ENCODE results near the gene HIRA. TPM values are rescaled to one million over a fixed set of nuclear protein-coding genes. Genes with fewer than 3 reads are reported as not detected.
"Not testable (repeated sequence)": the region's sequence is repeated elsewhere in the genome, so short reads cannot be mapped to it uniquely, and the experiment has no call there.

Gene HIRA
- total RNA-seq, 1 donor from 2014 or later: 7.3 TPM

DNA sequence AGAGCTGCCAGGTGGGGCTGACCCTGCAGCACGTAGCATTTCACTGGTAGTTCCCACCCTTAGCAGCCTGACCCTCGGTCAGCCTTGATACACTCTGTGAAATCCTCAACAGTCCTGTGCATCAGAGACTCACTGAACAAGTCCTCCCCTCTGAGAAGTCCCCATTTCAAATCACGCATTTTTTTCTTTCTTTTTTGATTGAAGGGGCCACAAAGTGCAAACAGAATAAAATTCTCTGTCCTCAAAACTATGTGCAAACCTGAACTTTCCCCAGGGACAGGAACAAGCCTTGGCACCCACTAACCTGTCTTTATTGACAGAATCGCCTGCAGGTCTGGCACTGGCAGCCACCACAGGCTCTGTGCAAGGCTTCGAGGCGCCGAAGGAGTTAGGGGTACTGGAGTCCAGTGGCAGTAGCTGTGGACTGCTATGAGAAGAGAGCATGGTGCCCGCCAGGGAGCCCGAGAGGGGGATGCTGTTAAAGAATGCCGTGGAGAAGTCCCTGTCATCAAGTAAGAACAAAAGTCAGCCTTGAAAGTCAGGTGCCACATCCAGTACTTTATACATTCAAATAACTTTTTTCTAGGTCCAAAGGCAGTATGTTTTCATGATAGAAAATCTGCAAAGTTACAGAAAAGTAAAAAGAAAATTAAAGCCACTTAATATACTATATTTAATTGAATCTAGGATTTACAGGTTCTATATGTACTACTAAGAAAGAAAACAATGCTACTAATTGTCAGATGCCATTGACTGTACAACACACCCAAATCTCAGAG is 53.8 kb downstream of the HIRA start:
- H3K9me3 ChIP-seq (ENCODE audit: control insufficient read depth in 3 of 3, low read length in 3 of 3): no peaks in the 10 kb centered on the region
- H3K36me3 ChIP-seq (ENCODE audit: control insufficient read depth in 3 of 3, insufficient read depth in 3 of 3, low read length in 3 of 3): peaks cover 50 to 56% (median 53%) of the 10 kb centered on the region in 3 donors
- no peak overlapping the region for H3K9ac ChIP-seq (ENCODE audit: low read depth in 1 of 3, low read length in 3 of 3)
- H3K27me3 ChIP-seq (ENCODE audit: control insufficient read depth in 3 of 3, insufficient read depth in 3 of 3, low read length in 3 of 3): no peaks in the 10 kb centered on the region
- H3K27ac ChIP-seq (ENCODE audit: low read depth, low read length): no peak overlapping the region
- H3K4me3 ChIP-seq (ENCODE audit: low read length in 3 of 3): no peak overlapping the region
- no peaks in the 10 kb centered on the region for H3K4me1 ChIP-seq (ENCODE audit: control insufficient read depth in 3 of 3, insufficient read depth in 3 of 3, low read length in 3 of 3)

DNA sequence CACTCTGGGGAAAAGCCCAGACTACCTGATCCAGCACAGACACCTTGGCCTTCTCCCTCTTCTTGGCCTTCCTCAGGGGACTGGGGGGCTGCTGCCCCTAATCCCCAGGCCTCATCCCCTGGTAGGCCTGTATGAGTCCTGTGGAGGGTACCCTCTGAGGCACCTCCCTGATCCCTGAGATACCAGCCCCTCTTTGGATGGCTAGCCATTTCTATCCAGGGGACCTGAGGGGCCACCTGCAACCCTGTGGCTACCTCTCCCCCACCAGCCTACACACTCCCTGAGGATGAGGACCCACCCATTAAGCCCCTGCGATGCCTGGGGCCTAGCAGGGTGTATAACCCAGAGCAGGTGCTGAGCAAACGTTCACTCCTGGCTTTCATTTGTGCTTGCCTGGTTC is 54.6 kb downstream of the HIRA start:
- no peaks in the 10 kb centered on the region for H3K4me1 ChIP-seq (ENCODE audit: control insufficient read depth in 3 of 3, insufficient read depth in 3 of 3, low read length in 3 of 3)
- no peaks in the 10 kb centered on the region for H3K27me3 ChIP-seq (ENCODE audit: control insufficient read depth in 3 of 3, insufficient read depth in 3 of 3, low read length in 3 of 3)
- no peaks in the 10 kb centered on the region for H3K9me3 ChIP-seq (ENCODE audit: control insufficient read depth in 3 of 3, low read length in 3 of 3)
- no peak overlapping the region for H3K9ac ChIP-seq (ENCODE audit: low read depth in 1 of 3, low read length in 3 of 3)
- no peak overlapping the region for H3K4me3 ChIP-seq (ENCODE audit: low read length in 3 of 3)
- peaks cover 45 to 48% (median 45%) of the 10 kb centered on the region in 3 donors for H3K36me3 ChIP-seq (ENCODE audit: control insufficient read depth in 3 of 3, insufficient read depth in 3 of 3, low read length in 3 of 3)
- H3K27ac ChIP-seq (ENCODE audit: low read depth, low read length): no peak overlapping the region

DNA sequence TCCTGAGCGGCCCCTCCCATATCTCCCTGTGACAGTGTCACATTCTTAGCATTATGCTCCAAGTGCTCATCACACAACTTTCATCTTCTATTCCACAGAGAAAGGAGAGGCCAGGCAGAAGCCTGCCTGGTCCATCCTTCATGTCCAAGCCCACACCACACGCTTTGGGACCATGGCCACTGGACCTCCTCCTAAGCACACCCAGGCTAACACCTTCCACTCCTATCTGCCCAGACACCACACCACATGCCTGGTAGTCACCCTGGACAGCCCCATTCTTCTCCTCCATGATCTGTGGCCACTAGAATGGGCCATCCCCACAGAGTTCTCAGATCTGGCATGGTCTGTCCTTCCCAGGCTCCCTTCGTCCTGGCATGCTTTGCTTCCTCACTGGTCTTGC is 55.3 kb downstream of the HIRA start:
- Histone ChIP-seq H3K27me3 (ENCODE audit: control insufficient read depth in 3 of 3, insufficient read depth in 3 of 3, low read length in 3 of 3) (no peaks in the 10 kb centered on the region), H3K27ac (ENCODE audit: low read depth, low read length) (no peak overlapping the region), H3K4me1 (ENCODE audit: control insufficient read depth in 3 of 3, insufficient read depth in 3 of 3, low read length in 3 of 3) (no peaks in the 10 kb centered on the region), H3K9me3 (ENCODE audit: control insufficient read depth in 3 of 3, low read length in 3 of 3) (no peaks in the 10 kb centered on the region), H3K4me3 (ENCODE audit: low read length in 3 of 3) (no peak overlapping the region), H3K9ac (ENCODE audit: low read depth in 1 of 3, low read length in 3 of 3) (no peak overlapping the region), H3K36me3 (ENCODE audit: control insufficient read depth in 3 of 3, insufficient read depth in 3 of 3, low read length in 3 of 3) (peaks cover 45 to 50% (median 50%) of the 10 kb centered on the region in 3 donors)

DNA sequence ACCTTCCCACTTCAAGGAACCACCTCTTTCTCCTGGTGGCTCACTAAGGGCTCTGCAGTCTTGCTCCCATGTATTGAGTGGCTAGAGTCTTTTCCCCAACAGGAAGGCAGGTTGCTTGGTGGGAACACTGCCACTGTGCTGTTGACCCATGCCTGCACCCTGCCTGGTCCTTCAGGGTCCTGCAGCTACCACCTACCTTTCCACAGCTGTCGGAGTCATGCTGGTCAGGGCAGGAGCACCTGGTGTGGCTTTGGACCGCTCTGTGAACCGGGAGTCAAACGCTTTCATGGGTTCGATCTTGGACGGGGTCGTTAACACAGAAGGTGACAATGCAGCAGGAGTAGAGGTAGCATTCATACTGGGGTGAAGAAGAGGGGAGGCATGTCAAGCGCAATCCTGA is 56.1 kb downstream of the HIRA start:
- H3K9ac ChIP-seq (ENCODE audit: low read depth in 1 of 3, low read length in 3 of 3): no peak overlapping the region
- H3K9me3 ChIP-seq (ENCODE audit: control insufficient read depth in 3 of 3, low read length in 3 of 3): no peaks in the 10 kb centered on the region
- H3K27ac ChIP-seq (ENCODE audit: low read depth, low read length): no peak overlapping the region
- no peak overlapping the region for H3K4me3 ChIP-seq (ENCODE audit: low read length in 3 of 3)
- no peaks in the 10 kb centered on the region for H3K27me3 ChIP-seq (ENCODE audit: control insufficient read depth in 3 of 3, insufficient read depth in 3 of 3, low read length in 3 of 3)
- peaks cover 45 to 57% (median 53%) of the 10 kb centered on the region in 3 donors for H3K36me3 ChIP-seq (ENCODE audit: control insufficient read depth in 3 of 3, insufficient read depth in 3 of 3, low read length in 3 of 3)
- H3K4me1 ChIP-seq (ENCODE audit: control insufficient read depth in 3 of 3, insufficient read depth in 3 of 3, low read length in 3 of 3): no peaks in the 10 kb centered on the region

DNA sequence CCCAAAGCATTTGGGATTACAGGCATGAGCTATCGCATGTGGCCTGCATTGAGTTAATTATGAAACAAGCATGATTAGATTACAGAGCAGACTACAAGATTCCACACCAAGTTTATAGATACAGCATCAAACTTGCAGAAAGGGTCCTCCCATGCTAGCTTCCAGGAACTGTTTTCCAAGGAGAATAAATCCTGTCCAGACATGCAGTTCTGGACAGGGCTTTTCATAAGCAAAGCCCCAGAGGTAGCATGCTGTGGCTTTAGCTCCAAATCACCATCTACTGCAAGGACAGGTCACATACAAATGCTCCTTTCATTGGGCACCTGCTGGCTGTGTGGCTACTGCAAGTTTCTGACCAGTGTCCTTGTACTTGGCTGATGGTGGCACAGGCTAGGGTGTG is 57.1 kb downstream of the HIRA start:
- Histone ChIP-seq H3K4me1 (ENCODE audit: control insufficient read depth in 3 of 3, insufficient read depth in 3 of 3, low read length in 3 of 3) (no peaks in the 10 kb centered on the region), H3K4me3 (ENCODE audit: low read length in 3 of 3) (no peak overlapping the region), H3K27ac (ENCODE audit: low read depth, low read length) (no peak overlapping the region), H3K9ac (ENCODE audit: low read depth in 1 of 3, low read length in 3 of 3) (no peak overlapping the region), H3K9me3 (ENCODE audit: control insufficient read depth in 3 of 3, low read length in 3 of 3) (no peaks in the 10 kb centered on the region), H3K27me3 (ENCODE audit: control insufficient read depth in 3 of 3, insufficient read depth in 3 of 3, low read length in 3 of 3) (no peaks in the 10 kb centered on the region), H3K36me3 (ENCODE audit: control insufficient read depth in 3 of 3, insufficient read depth in 3 of 3, low read length in 3 of 3) (peaks cover 48 to 58% (median 57%) of the 10 kb centered on the region in 3 donors)

DNA sequence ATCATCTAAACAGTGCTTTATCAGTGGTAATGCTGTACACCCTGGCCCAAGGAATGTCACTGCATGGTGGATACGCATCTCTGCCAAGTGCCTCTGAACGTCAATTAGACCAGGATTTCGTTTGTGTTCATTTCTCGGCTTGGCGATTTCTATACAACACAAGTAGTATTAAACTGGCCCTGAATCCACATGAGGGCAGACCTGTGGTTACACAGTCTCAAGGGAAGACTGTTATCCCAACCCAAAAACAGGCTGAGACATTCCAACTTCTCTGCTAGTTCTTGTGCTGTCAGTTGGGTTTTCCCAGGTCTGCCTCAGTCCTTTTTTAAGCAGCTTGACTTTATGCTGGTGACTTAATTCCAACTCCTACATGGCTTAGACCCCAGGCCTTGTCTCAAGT is 58.1 kb downstream of the HIRA start:
- Histone ChIP-seq H3K4me3 (ENCODE audit: low read length in 3 of 3) (no peak overlapping the region), H3K27me3 (ENCODE audit: control insufficient read depth in 3 of 3, insufficient read depth in 3 of 3, low read length in 3 of 3) (no peaks in the 10 kb centered on the region), H3K9me3 (ENCODE audit: control insufficient read depth in 3 of 3, low read length in 3 of 3) (no peaks in the 10 kb centered on the region), H3K36me3 (ENCODE audit: control insufficient read depth in 3 of 3, insufficient read depth in 3 of 3, low read length in 3 of 3) (peaks cover 56 to 66% (median 65%) of the 10 kb centered on the region in 3 donors), H3K4me1 (ENCODE audit: control insufficient read depth in 3 of 3, insufficient read depth in 3 of 3, low read length in 3 of 3) (no peaks in the 10 kb centered on the region), H3K9ac (ENCODE audit: low read depth in 1 of 3, low read length in 3 of 3) (no peak overlapping the region), H3K27ac (ENCODE audit: low read depth, low read length) (no peak overlapping the region)

DNA sequence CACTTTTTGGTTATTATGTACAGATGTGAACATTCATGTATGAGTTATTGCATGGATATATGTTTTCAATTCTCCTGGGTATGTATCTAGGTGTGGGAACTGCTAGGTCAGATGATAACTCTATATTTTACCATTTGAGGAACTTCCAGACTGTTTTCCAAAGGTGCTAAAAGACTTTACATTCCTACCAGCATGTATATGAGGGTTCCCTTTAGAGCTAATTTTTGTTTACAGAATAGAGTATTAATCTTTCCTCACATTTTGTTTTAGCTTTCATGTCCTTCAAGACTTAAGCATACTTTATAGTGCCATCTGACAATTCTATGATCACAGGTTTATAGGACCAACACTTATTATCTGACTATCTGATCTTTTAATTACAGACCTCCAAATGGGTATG is 59.6 kb downstream of the HIRA start:
- Histone ChIP-seq H3K4me1 (ENCODE audit: control insufficient read depth in 3 of 3, insufficient read depth in 3 of 3, low read length in 3 of 3) (no peaks in the 10 kb centered on the region), H3K36me3 (ENCODE audit: control insufficient read depth in 3 of 3, insufficient read depth in 3 of 3, low read length in 3 of 3) (peaks cover 50 to 60% (median 54%) of the 10 kb centered on the region in 3 donors), H3K4me3 (ENCODE audit: low read length in 3 of 3) (no peak overlapping the region), H3K9ac (ENCODE audit: low read depth in 1 of 3, low read length in 3 of 3) (no peak overlapping the region), H3K27ac (ENCODE audit: low read depth, low read length) (no peak overlapping the region), H3K27me3 (ENCODE audit: control insufficient read depth in 3 of 3, insufficient read depth in 3 of 3, low read length in 3 of 3) (no peaks in the 10 kb centered on the region), H3K9me3 (ENCODE audit: control insufficient read depth in 3 of 3, low read length in 3 of 3) (no peaks in the 10 kb centered on the region)

DNA sequence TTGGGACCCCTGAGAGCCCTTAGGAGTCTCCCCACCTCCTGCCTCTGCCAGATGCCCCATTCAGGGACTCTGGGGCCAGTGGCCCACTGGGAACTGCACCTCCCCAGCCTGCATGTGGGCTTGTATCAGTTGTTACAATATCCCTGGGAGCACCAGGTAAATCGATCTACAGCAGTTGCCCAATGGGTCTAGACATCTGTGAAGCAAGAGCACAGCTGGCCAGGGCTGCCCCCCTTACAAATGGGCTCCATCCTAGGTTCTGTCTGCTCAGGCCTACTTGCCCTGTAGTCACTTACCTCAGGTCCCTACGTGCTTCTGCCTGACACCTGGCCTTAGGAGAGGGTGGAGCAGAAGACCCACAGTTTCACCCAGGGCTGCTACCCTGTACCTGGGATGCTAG is 62.7 kb downstream of the HIRA start:
- H3K27ac ChIP-seq (ENCODE audit: low read depth, low read length): no peak overlapping the region
- no peak overlapping the region for H3K9ac ChIP-seq (ENCODE audit: low read depth in 1 of 3, low read length in 3 of 3)
- H3K9me3 ChIP-seq (ENCODE audit: control insufficient read depth in 3 of 3, low read length in 3 of 3): no peaks in the 10 kb centered on the region
- no peak overlapping the region for H3K4me3 ChIP-seq (ENCODE audit: low read length in 3 of 3)
- peaks cover 22 to 46% (median 39%) of the 10 kb centered on the region in 3 donors for H3K36me3 ChIP-seq (ENCODE audit: control insufficient read depth in 3 of 3, insufficient read depth in 3 of 3, low read length in 3 of 3)
- no peaks in the 10 kb centered on the region for H3K27me3 ChIP-seq (ENCODE audit: control insufficient read depth in 3 of 3, insufficient read depth in 3 of 3, low read length in 3 of 3)
- no peaks in the 10 kb centered on the region for H3K4me1 ChIP-seq (ENCODE audit: control insufficient read depth in 3 of 3, insufficient read depth in 3 of 3, low read length in 3 of 3)

DNA sequence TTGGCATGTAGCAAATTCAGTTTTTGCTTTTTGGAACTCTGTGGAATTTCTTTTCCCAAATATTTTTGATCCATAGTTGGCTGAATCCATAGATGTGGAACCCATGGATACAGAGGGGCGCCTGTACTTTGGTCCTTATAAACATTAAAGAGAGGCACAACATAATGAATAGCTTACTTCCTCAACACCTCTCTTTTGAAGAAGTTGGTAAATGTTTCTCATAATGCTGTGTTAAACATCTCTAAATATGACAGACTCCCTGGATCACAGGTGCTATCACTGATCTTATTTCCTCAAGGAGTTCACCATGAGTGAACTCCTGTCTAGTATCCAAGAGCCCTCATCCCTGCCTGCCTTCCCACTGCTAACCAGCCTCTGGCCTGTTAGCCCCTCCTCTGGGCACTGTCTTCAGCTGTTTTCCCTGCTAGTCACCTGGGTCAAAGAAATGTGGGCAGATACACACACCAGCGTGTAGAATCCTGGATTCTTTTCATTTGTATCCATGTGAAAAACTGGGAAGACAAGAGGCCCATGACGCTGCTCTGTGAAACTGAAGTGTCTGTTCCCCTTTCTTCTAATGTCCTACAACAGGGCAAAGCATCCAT is 63.7 kb downstream of the HIRA start:
- H3K36me3 ChIP-seq (ENCODE audit: control insufficient read depth in 3 of 3, insufficient read depth in 3 of 3, low read length in 3 of 3): peaks cover 15 to 42% (median 34%) of the 10 kb centered on the region in 3 donors
- H3K27ac ChIP-seq (ENCODE audit: low read depth, low read length): no peak overlapping the region
- H3K27me3 ChIP-seq (ENCODE audit: control insufficient read depth in 3 of 3, insufficient read depth in 3 of 3, low read length in 3 of 3): no peaks in the 10 kb centered on the region
- H3K4me1 ChIP-seq (ENCODE audit: control insufficient read depth in 3 of 3, insufficient read depth in 3 of 3, low read length in 3 of 3): no peaks in the 10 kb centered on the region
- H3K4me3 ChIP-seq (ENCODE audit: low read length in 3 of 3): no peak overlapping the region
- H3K9me3 ChIP-seq (ENCODE audit: control insufficient read depth in 3 of 3, low read length in 3 of 3): no peaks in the 10 kb centered on the region
- no peak overlapping the region for H3K9ac ChIP-seq (ENCODE audit: low read depth in 1 of 3, low read length in 3 of 3)

DNA sequence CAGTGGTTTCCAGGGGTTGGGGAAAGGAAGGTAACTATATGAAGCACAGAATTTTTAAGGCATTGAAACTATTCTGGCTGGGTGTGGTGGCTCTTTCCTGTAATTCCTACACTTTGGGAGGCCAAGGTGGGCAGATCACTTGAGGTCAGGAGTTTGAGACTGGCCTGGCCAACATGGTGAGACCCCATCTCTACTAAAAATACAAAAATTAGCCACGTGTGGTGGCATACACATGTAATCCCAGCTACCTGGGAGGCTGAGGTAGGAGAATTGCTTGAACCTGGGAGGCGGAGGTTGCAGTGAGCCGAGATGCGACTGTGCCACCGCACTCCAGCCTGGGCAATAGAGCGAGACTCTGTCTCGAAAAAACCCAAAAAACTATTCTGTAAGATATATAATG is 68.0 kb downstream of the HIRA start:
- peaks cover 37 to 55% (median 52%) of the 10 kb centered on the region in 3 donors for H3K36me3 ChIP-seq (ENCODE audit: control insufficient read depth in 3 of 3, insufficient read depth in 3 of 3, low read length in 3 of 3)
- H3K9ac ChIP-seq (ENCODE audit: low read depth in 1 of 3, low read length in 3 of 3); H3K27ac ChIP-seq (ENCODE audit: low read depth, low read length); H3K9me3 ChIP-seq (ENCODE audit: control insufficient read depth in 3 of 3, low read length in 3 of 3); H3K27me3 ChIP-seq (ENCODE audit: control insufficient read depth in 3 of 3, insufficient read depth in 3 of 3, low read length in 3 of 3); H3K4me3 ChIP-seq (ENCODE audit: low read length in 3 of 3); H3K4me1 ChIP-seq (ENCODE audit: control insufficient read depth in 3 of 3, insufficient read depth in 3 of 3, low read length in 3 of 3): not testable (repeated sequence)

Measured in skeletal muscle tissue (tissue), 4 donors.